Measurements from ENCODE around the gene CYB561D2. TPM values are rescaled to one million over a fixed set of nuclear protein-coding genes. Genes with fewer than 3 reads are reported as not detected.
A peak's percentile ranks its signal among the peaks of the same experiment; 100 is the strongest.

CYB561D2 gene
- total and polyA plus RNA-seq, 8 donors: 8.6 to 30.4 (median 14.0) TPM

DNA sequence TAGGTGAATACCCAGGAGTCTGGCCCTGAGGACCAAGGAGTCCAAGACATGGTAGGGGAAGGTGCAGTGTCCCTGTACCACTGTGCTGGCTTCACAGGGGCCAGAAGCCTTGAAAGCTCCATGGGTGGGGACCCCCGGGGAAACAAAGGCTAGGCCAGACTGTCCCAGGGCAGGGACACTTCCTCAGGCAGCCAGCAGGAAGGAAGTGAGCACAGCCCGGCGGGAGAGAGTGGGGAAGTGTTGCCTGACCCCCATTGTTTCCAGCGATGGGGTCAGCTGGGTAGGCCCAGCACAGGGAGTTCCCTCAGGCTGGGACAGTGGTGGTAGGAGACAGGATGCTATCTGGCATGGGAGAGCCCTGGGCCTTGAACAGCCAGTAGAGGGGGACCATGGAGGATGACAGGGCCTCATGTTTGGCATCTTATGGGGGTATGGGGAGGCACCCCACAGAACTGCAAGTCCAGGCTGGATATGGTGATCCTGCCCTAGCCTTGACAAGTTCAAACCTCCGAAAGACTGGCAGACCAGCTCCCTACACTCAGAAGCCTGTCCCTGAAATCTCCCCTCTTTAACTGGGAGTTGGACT is 27.0 kb upstream of the CYB561D2 start:
- no peak for TF ChIP-seq CTCF (IDR thresholded peaks at IDR 0.05)
- peak overlapping the region in 3 of 4 donors; percentile 14 to 31 (median 30) for H3K27ac ChIP-seq
- FAIRE-seq (no peak), DNase-seq (peak in 2 of 6 donors; percentile 26 to 55), ATAC-seq (no peak)
- no peaks in the 10 kb centered on the region for H3K27me3 ChIP-seq
- peaks cover 13 to 31% (median 25%) of the 10 kb centered on the region in 3 donors for H3K4me1 ChIP-seq
- WGBS, 2 donors: 66 to 85% methylated on average over 5 of the region's 5 CpGs
- no peaks in the 10 kb centered on the region for H3K9me3 ChIP-seq
- H3K4me3 ChIP-seq: no peak overlapping the region
- peaks cover 0 to 8% (median 0%) of the 10 kb centered on the region in 3 donors for H3K36me3 ChIP-seq
- intact Hi-C loops (cut with DNase I): loop anchor here in 1 of 3 donors (10.0 kb wide), 1 partner anchor 69 kb away; no protein-coding TSS in a partner anchor

GRCh38 chr3:50324351-50325112 is 26.1 kb upstream of the CYB561D2 start:
- FAIRE-seq: no peak
- Histone ChIP-seq H3K36me3 (peaks cover 0 to 8% (median 3%) of the 10 kb centered on the region in 3 donors), H3K27ac (peak overlapping the region; percentile 5 to 31 (median 13)), H3K4me3 (no peak overlapping the region), H3K4me1 (peaks cover 13 to 30% (median 27%) of the 10 kb centered on the region in 3 donors), H3K9me3 (no peaks in the 10 kb centered on the region), H3K27me3 (no peaks in the 10 kb centered on the region)
- peak in 4 of 6 donors; percentile 71 to 85 (median 79) for DNase-seq
- 40 to 46% methylated on average over 4 of the region's 4 CpGs for WGBS, 2 donors
- intact Hi-C loops (cut with DNase I): loop anchor here in 1 of 3 donors (10.0 kb wide), 1 partner anchor 70 kb away; no protein-coding TSS in a partner anchor
- TF ChIP-seq CTCF (IDR thresholded peaks at IDR 0.05): peak; percentile 51 to 73 (median 66)
- ATAC-seq: no peak

- ATAC-seq: no peak
- Histone ChIP-seq H3K4me1 (peaks cover 12 to 28% (median 21%) of the 10 kb centered on the region in 3 donors), H3K36me3 (peaks cover 0 to 11% (median 9%) of the 10 kb centered on the region in 3 donors), H3K9me3 (no peaks in the 10 kb centered on the region), H3K4me3 (no peak overlapping the region), H3K27ac (no peak overlapping the region), H3K27me3 (no peaks in the 10 kb centered on the region)
- no peak for DNase-seq
- 80 to 82% methylated on average over 2 of the region's 2 CpGs for WGBS, 2 donors
- no peak for FAIRE-seq
- intact Hi-C loops (cut with DNase I): loop anchor here in 1 of 3 donors (10.0 kb wide), 1 partner anchor 70 kb away; no protein-coding TSS in a partner anchor
- TF ChIP-seq CTCF (IDR thresholded peaks at IDR 0.05): no peak
Measured at GRCh38 chr3:50325113-50325480, 25.6 kb upstream of the CYB561D2 start.

GRCh38 chr3:50325497-50326181 is 25.0 kb upstream of the CYB561D2 start:
- H3K27ac ChIP-seq: no peak overlapping the region
- H3K36me3 ChIP-seq: peaks cover 4 to 16% (median 13%) of the 10 kb centered on the region in 3 donors
- no peak overlapping the region for H3K4me3 ChIP-seq
- intact Hi-C loops (cut with DNase I): loop anchor here in 1 of 3 donors (10.0 kb wide), 1 partner anchor 71 kb away; no protein-coding TSS in a partner anchor
- WGBS, 2 donors: 77 to 80% methylated on average over 11 of the region's 11 CpGs
- no peak for TF ChIP-seq CTCF (IDR thresholded peaks at IDR 0.05)
- DNase-seq: peak in 1 of 6 donors; percentile 33
- H3K27me3 ChIP-seq: no peaks in the 10 kb centered on the region
- FAIRE-seq: no peak
- ATAC-seq: no peak
- no peaks in the 10 kb centered on the region for H3K9me3 ChIP-seq
- peaks cover 8 to 24% (median 16%) of the 10 kb centered on the region in 3 donors for H3K4me1 ChIP-seq
